Esophagus muscularis mucosa (tissue), 3 donors: ENCODE results near the gene DYNLL1.

ENCODE experiments used
- POLR2A ChIP-seq: fragments of 450-650 bp; IDR thresholded peaks from one replicate; pipeline ENCODE4 v1.6.1; 2017; ENCODE audit warnings: antibody characterized with exemption, moderate library complexity, mild to moderate bottlenecking, low read depth
- TF ChIP-seq, protein P1 (sequence below), 3 experiments: fragments of 200-600 bp in 2 of 3; fragments of 450-650 bp in 1 of 3; sonication (generic) in 2 of 3; IDR thresholded peaks; one replicate each; pipeline ENCODE4 v1.5.1; 2017 to 2019; ENCODE audit warnings: antibody characterized with exemption in 3 of 3, mild to moderate bottlenecking in 2 of 3, moderate library complexity in 1 of 3

GRCh38 chr12:120483621-120484020, 12.3 kb upstream of the DYNLL1 start:
- TF ChIP-seq, protein P1, sequence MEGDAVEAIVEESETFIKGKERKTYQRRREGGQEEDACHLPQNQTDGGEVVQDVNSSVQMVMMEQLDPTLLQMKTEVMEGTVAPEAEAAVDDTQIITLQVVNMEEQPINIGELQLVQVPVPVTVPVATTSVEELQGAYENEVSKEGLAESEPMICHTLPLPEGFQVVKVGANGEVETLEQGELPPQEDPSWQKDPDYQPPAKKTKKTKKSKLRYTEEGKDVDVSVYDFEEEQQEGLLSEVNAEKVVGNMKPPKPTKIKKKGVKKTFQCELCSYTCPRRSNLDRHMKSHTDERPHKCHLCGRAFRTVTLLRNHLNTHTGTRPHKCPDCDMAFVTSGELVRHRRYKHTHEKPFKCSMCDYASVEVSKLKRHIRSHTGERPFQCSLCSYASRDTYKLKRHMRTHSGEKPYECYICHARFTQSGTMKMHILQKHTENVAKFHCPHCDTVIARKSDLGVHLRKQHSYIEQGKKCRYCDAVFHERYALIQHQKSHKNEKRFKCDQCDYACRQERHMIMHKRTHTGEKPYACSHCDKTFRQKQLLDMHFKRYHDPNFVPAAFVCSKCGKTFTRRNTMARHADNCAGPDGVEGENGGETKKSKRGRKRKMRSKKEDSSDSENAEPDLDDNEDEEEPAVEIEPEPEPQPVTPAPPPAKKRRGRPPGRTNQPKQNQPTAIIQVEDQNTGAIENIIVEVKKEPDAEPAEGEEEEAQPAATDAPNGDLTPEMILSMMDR (IDR thresholded peaks at IDR 0.05), result no peak
- TF ChIP-seq POLR2A, result no peak
